ENCODE measurements around the gene CENPO.

CENPO gene

GRCh38 chr2:24792874-24793760, at the start of gene CENPO, which contains the start of gene PTRHD1:
TSS of gene CENPO (plus strand) at chr2:24793425. CDS start at chr2:24793920, 495 bp downstream.
TSS of gene PTRHD1 (minus strand) at chr2:24793391. CDS start at chr2:24793377, 14 bp downstream.
- peak within 1 kb of the TSS; percentile 95 for H3K27ac ChIP-seq
- TF ChIP-seq ZFX (IDR thresholded peaks at IDR 0.05) (0 out of 2 replicates have a peak, but pooled peaks have one; percentile 22), CTCF (conservative IDR thresholded peaks at IDR 0.05) (peak; percentile 65)

GRCh38 chr2:24743924-24744323, 49.3 kb upstream of the CENPO start:
- H3K27ac ChIP-seq, result no peak overlapping the region
- TF ChIP-seq ZFX (IDR thresholded peaks at IDR 0.05) (no peak), CTCF (conservative IDR thresholded peaks at IDR 0.05) (no peak)

- H3K27ac ChIP-seq, result no peak overlapping the region
- TF ChIP-seq CTCF (conservative IDR thresholded peaks at IDR 0.05) (no peak), ZFX (IDR thresholded peaks at IDR 0.05) (no peak)
Observed at GRCh38 chr2:24744356-24744755, 48.9 kb upstream of the CENPO start.

- TF ChIP-seq ZFX (IDR thresholded peaks at IDR 0.05) (no peak), CTCF (conservative IDR thresholded peaks at IDR 0.05) (no peak)
Observed at GRCh38 chr2:24745825-24746224, 47.4 kb upstream of the CENPO start.

GRCh38 chr2:24747299-24747698, 45.9 kb upstream of the CENPO start:
- no peak overlapping the region for H3K27ac ChIP-seq
- TF ChIP-seq CTCF (conservative IDR thresholded peaks at IDR 0.05) (no peak), ZFX (IDR thresholded peaks at IDR 0.05) (no peak)

More at GRCh38 chr2:24745825-24746224, 47.4 kb upstream of the CENPO start:
- no peak overlapping the region for H3K27ac ChIP-seq

- no peak overlapping the region for H3K27ac ChIP-seq
- TF ChIP-seq ZFX (IDR thresholded peaks at IDR 0.05) (no peak), CTCF (conservative IDR thresholded peaks at IDR 0.05) (no peak)
Observed at GRCh38 chr2:24749069-24749691, 44.0 kb upstream of the CENPO start.

Data from C4-2B (cell line).